BE2C (cell line): ENCODE measurements around the gene NSUN6.

Experiments
- DNase-seq: peaks from one replicate; pipeline ENCODE4 v3.0.0-alpha.2; 2020
- H3K27me3 ChIP-seq: fragments of 250-450 bp; sonication (Bioruptor Pico); 2 replicates; pipeline ENCODE4 v1.5.1; 2020; ENCODE audit warnings: mild to moderate bottlenecking
- H3K36me3 ChIP-seq: fragments of 250-450 bp; sonication (Bioruptor Pico); 2 replicates; pipeline ENCODE4 v1.5.1; 2020; ENCODE audit warnings: mild to moderate bottlenecking
- H3K4me1 ChIP-seq: fragments of 250-450 bp; sonication (Bioruptor Pico); 2 replicates; pipeline ENCODE4 v1.5.1; 2020
- H3K4me3 ChIP-seq: 2 replicates; pipeline ENCODE4 v1.5.1; 2011; ENCODE audit warnings: low read depth, low read length
- H3K9me3 ChIP-seq: fragments of 250-450 bp; sonication (Bioruptor Pico); 2 replicates; pipeline ENCODE4 v1.5.1; 2020
- TF ChIP-seq, protein P1 (sequence below): IDR thresholded peaks from 2 replicates; pipeline ENCODE4 v1.5.1; 2012; ENCODE audit warnings: mild to moderate bottlenecking, low read depth, low read length

NSUN6 gene

DNA sequence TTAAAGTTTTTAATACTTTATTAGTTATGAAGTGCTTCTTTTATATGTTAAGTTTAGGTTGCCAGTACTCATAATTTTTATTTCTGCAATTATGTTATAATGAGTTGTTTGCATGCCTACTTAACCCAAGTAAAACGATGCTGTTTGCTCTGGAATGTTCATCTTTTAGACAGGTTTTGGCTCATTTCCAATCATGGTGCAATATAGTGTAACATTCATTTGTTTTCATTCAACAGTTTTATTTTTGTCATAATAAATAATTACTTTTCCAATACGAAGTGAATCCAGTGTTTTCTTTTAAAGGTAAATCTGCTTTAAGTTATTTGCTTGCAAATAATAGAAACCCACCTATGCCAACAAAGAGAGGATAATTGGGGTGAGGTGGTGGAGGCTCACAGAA, 30.0 kb upstream of the NSUN6 start:
- TF ChIP-seq, protein P1, sequence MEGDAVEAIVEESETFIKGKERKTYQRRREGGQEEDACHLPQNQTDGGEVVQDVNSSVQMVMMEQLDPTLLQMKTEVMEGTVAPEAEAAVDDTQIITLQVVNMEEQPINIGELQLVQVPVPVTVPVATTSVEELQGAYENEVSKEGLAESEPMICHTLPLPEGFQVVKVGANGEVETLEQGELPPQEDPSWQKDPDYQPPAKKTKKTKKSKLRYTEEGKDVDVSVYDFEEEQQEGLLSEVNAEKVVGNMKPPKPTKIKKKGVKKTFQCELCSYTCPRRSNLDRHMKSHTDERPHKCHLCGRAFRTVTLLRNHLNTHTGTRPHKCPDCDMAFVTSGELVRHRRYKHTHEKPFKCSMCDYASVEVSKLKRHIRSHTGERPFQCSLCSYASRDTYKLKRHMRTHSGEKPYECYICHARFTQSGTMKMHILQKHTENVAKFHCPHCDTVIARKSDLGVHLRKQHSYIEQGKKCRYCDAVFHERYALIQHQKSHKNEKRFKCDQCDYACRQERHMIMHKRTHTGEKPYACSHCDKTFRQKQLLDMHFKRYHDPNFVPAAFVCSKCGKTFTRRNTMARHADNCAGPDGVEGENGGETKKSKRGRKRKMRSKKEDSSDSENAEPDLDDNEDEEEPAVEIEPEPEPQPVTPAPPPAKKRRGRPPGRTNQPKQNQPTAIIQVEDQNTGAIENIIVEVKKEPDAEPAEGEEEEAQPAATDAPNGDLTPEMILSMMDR = no peak
- Histone ChIP-seq H3K9me3 (no peaks in the 10 kb centered on the region), H3K27me3 (no peaks in the 10 kb centered on the region), H3K4me3 (no peak overlapping the region), H3K36me3 (no peaks in the 10 kb centered on the region), H3K4me1 (no peaks in the 10 kb centered on the region)
- DNase-seq = no peak

DNA sequence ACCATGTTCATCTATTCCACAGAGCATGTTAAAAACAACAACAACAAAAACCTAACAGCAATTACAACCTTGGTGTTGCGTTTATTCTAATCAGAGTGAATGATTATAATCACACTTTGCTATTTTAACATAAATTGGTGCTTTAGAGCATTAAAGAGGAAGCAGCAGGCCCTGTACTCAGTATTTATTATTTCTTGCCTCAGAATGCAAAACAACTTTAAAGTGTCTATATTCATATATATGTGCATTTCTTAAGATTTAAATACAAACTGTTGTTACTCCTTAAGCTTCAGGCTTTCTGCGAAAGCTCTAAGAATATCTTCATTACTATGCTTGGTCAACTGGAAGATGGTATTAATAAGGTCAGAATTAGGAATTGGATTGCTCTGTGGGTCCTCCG, 29.4 kb upstream of the NSUN6 start:
- H3K27me3 ChIP-seq = no peaks in the 10 kb centered on the region
- no peaks in the 10 kb centered on the region for H3K36me3 ChIP-seq
- TF ChIP-seq, protein P1 = no peak
- no peaks in the 10 kb centered on the region for H3K9me3 ChIP-seq
- no peaks in the 10 kb centered on the region for H3K4me1 ChIP-seq
- no peak overlapping the region for H3K4me3 ChIP-seq
- no peak for DNase-seq

DNA sequence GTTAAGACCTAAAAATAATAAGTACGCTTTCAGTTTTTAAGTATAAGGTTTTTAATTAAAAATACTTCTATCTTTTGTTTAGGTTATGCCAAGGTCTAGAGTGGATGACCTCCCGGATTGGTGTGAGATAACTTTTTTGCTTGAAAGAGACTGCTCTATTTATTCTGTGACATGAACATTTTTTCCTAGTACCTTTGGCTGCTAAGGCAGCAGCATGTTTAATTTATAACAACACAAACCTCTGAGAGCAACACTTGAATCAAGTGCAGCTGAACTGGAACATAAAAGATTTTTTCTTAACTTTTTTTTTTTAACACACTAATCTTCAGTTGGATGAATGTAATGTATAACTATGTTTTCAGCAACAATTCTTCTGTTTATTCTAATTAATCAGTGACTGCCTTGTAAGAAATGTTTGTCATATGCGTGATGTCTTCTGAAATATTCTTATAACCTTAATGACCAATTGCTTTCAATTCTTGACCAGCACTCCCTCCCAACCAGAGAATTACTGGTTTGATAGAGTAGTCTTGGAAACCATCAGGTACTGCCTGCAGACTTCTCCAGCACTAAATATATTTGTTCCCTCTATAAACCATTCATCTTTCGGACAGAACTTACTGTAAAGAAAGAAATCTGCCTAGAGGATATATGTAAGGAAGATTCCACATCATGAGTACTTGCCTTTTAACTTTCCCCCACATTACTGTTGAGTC, 23.9 kb upstream of the NSUN6 start:
- Histone ChIP-seq H3K4me1 (no peaks in the 10 kb centered on the region), H3K9me3 (no peaks in the 10 kb centered on the region), H3K4me3 (no peak overlapping the region), H3K36me3 (peaks cover 12% of the 10 kb centered on the region), H3K27me3 (no peaks in the 10 kb centered on the region)
- TF ChIP-seq, protein P1 = no peak
- DNase-seq = no peak

DNA sequence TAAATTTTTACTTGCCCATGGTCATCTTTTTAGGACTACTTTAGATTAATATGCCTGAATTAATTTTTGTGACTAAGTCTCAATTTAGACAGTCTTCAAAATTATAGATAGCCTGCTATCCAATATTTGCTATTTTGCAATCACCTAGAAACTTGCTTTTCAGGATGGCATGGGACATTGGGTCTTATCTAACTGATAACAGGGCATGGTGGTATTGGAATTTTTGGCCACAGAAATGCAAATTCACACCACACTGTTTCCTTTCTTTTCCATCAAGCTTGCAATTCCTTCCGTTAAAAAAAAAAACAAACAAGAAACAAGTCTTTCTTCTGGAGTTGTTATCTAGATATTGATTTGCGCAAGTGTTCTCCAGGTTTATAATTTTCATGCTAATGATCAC, 16.6 kb upstream of the NSUN6 start:
- Histone ChIP-seq H3K4me1 (no peaks in the 10 kb centered on the region), H3K27me3 (no peaks in the 10 kb centered on the region), H3K36me3 (no peaks in the 10 kb centered on the region; the same call in 1 of the 2 replicates), H3K9me3 (no peaks in the 10 kb centered on the region), H3K4me3 (no peak overlapping the region)
- TF ChIP-seq, protein P1 = no peak
- no peak for DNase-seq

DNA sequence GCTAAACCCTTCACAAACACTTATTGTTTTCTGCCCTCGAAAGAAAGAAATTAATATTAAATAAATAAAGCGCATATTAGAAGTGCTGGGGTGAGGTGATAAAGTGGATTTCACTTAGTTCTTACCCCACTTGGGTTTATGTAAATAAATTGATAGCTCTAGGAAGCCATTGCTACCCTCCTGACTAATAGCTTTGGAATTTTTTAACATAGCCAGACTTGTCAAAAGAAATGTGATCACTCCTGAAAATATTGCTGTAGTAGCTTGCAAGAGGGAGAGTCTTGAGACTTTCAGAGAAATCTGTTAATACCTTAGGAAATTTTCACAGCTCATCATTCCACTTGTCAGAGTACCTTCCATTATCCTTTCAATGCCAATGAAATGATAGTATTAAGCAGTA, 15.4 kb upstream of the NSUN6 start:
- no peak for DNase-seq
- TF ChIP-seq, protein P1 = no peak
- Histone ChIP-seq H3K4me3 (no peak overlapping the region), H3K27me3 (no peaks in the 10 kb centered on the region), H3K4me1 (no peaks in the 10 kb centered on the region), H3K36me3 (no peaks in the 10 kb centered on the region; the same call in 1 of the 2 replicates), H3K9me3 (no peaks in the 10 kb centered on the region)

DNA sequence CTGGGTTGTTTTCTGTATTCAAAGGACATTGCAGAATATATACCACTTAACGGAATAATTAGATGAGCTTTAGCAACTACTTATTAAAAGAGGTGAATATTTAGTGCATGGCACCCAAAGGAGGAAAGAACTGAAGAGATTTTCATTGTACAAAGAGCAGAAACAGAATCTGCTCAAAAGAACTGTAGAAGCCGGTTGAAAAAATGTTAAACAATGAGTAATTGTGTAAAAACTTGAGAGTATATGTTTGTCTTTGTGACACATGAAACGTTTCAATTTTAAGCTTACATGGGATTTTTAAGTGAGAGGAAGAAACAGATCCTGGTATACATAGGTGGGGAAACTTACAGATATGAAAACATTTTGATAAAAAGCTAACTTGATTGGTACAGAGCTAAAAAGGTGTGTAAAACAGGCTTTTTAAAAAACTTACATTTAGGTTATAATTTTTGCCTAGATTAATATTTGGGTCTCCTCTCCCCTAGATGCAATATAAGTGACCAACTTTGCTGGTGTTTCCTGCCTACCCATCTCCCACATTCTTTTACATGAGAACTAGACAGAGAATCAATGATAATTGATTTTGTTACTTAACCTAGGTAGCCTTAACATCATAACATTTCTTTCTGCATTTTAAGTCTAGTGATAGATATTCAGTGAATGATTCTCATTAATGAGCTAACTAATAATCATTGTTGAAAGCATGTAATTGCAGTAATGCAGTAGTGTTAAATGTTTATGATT, 14.6 kb upstream of the NSUN6 start:
- Histone ChIP-seq H3K4me1 (no peaks in the 10 kb centered on the region), H3K36me3 (no peaks in the 10 kb centered on the region; the same call in 1 of the 2 replicates), H3K9me3 (no peaks in the 10 kb centered on the region), H3K27me3 (no peaks in the 10 kb centered on the region), H3K4me3 (no peak overlapping the region)
- DNase-seq = no peak
- TF ChIP-seq, protein P1 = no peak
